A204.1 (cell line): ENCODE results near the gene HPCA.

ENCODE experiments used
- FAIRE-seq: peaks from 2 replicates; lab custom pipeline; 2012; peaks lifted over from hg19 to GRCh38; lab: Jason Lieb, UNC

The HPCA gene

DNA sequence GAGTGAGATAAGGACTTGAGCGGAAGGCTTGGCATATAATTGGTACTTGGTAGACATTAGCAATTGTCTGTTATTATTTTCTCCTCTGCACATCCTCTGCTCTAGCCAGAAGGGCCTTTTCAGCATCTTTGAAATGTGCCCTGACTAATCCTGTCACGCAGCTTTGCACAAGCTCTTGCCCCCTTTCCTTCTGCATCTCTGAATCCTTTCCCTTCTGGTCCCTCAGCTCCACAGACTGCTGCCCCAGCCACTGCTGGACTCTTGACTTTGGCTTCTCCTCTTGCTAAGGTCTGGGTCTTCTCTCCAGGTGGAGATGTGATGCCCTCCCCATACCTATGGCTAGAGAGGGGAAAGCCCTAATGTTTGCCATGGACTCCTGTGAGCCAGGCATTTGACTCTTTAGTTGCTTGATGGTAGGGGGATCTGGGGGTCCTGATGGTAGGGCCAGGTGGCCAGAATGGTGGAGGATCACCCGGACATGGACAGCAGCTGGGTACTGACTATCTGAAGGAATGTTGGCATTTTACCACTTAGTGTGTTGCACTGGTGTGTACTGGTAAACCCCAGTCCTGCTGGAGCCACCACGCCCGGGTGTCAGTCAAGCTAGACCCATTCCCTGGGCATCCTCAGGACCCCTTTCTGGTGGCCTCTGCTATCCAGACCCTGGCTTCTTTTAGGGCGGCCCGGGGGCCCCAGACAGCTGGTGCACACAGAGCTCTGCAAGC is 4.4 kb downstream of the HPCA start:
- no peak for FAIRE-seq

DNA sequence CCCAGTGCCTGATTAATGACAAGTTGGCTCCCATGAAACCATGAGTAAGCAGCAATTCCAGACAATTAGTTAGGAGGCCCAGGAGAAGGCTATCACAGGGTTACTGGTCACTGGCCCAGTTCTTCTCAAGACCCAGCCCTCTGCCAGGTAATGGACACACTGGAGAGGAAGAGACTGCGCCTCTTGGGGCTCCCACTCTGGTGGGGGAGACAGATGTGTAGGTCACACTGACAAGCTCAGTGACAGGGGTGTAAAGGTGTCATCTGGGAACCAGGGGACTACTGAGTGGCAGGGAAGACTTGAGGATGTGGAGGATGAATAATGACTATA is 4.9 kb downstream of the HPCA start:
- FAIRE-seq, result no peak

DNA sequence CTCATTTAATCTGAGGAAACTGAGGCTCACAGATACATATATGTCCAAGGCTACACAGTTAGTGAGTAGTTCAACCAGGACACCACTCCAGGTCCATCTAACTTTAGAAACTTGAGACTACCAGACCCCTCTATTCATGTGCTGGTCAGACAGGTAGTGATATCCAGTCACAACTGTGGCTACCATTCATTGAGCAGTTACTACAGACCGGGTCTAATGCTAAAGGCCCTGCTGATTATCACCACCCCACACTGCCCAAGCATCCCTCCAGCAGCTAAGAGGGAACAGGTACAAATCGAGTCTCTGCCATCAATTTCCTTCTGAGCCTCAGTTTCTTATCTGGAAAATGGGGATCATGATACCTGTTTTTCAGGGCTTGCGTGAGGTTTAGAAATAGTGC is 5.3 kb downstream of the HPCA start:
- no peak for FAIRE-seq

GRCh38 chr1:32892368-32893197 is 6.3 kb downstream of the HPCA start:
- no peak for FAIRE-seq

GRCh38 chr1:32893198-32894018 is 7.1 kb downstream of the HPCA start:
- no peak for FAIRE-seq

DNA sequence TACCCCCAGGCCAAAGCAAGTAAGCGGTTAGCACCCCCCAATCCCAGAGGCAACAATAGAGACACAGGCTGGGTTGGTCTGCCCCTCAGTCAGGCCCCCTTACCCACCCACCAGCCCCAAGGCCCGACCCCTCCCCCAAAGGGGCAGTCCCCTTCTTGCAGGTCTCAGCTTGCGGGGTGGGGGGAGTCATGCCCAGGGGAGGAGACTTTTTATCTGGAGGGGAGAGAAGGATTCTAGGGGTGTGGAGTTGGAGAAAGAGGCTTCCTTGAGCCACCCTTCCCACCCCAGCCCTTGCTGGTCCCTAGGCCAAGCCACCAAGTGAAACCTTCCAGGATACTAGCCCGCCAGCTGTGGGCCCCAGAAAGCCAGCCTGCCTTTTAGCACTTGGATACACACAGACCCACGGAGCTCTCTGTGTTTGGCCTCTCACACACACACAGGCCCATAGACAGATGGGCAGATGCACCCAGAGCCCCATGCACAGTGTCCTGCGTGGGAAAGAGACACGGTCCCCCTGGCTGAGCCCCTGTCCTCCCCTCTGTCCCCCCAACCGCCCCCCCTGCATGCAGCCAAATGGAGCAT is 7.8 kb downstream of the HPCA start:
- FAIRE-seq, result no peak

DNA sequence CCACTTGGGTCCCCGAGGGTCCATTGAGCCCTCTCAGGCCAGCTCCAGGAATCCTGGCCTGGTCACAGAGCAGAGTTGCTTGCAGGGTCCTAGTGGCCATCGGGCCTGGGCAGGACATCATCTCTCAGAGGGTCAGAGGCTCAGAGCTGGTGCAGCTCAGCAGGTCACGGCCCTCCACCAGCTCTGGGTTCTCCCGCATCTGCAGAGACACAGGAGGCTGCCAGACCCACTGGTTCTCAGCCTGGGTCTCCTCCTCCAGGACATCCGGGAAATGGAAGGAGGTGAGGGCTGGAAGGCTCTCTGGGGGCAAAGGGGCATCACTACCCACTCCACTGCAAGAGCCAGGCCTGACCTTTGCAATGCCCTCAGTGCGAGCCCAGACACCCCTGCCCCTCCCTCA is 8.4 kb downstream of the HPCA start:
- no peak for FAIRE-seq

GRCh38 chr1:32895325-32896215 is 9.3 kb downstream of the HPCA start:
- FAIRE-seq, result no peak

DNA sequence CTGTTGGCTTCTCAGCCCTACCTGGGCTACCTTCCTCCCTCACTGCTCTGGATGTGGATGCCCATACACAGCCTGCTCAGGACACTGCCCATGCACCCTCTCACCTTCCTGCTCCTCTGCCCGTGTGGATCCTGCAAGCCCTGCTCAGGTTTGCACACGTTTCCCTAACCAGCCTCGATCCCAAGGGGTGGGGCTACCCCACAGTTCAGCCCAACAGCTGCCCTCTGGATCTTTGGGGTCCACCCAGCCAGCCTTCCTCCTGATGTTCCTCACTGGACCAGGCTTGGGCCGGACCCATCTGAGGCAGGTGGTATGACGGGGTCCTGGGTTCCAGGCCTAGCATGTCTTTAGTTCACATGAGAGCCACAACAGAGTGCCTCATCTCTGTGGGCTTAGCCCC is 10.2 kb downstream of the HPCA start:
- FAIRE-seq, result no peak

GRCh38 chr1:32897082-32898049 is 11.1 kb downstream of the HPCA start:
- no peak for FAIRE-seq

DNA sequence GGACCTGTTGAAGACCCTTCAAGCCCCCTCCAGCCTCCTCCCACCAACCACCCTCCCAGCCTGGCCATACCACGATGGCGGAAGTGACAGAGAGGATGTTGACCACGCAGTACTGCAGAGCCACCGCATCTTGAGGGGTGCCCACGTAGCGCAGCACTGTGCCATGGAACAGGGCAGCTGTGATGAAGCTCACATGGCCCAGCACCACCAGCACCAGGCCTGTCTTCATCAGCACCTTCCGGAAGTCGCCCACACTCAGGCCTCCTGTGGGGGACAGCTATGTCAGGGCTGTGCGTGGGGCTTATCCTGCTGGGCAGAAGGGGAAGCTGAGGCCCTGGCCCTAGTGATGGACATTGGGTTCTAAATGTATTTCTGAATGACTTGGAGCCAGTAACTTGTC is 11.8 kb downstream of the HPCA start:
- no peak for FAIRE-seq

DNA sequence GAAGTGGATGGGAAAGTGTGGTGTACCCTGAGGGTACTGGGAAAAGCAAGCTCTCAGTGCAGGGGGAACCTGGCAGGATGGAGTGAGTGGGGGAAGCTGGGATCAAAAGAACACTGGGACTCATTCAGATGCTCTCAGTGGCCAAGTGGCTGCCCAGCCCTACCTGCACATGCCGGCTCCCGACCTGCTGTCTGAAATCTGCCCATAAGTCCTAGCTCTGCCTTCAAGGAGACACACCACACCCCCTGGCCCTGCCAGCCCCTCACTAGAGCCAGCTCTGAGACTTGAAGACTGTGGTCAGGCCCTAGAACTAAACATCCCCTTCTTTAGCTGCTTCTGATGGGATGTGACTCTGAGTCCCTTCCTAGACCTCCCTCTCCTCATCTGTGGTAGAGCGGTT is 12.7 kb downstream of the HPCA start:
- no peak for FAIRE-seq

- no peak for FAIRE-seq
Measured at GRCh38 chr1:32899586-32900296, 13.4 kb downstream of the HPCA start.

DNA sequence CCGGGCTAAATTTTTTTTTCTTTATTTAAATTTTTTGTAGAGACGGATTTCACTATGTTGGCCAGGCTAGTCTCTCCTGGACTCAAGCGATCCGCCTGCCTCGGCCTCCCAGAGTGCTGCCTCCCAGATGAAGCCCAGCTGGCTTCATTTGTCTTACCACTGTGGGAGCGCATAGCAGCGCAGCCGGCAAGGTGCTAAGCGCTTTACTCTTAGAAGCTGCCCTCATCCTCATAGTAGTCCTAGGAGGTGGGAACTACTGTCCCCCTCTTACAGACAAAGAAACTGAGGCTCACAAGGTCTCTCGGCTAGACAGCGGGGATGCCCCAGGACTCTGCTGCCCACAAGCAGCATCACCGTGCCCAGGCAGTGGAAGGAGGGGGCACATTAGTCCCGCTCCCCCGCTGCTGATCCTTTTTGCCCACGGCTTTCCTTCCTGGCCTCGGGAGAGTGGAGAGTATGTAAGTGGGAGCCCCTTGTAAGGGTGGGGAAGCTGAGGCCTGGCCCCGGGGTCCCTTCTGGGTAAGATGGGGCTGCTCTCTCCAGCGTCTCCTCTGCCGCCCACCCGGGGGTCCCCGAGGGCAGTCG is 14.2 kb downstream of the HPCA start:
- no peak for FAIRE-seq

DNA sequence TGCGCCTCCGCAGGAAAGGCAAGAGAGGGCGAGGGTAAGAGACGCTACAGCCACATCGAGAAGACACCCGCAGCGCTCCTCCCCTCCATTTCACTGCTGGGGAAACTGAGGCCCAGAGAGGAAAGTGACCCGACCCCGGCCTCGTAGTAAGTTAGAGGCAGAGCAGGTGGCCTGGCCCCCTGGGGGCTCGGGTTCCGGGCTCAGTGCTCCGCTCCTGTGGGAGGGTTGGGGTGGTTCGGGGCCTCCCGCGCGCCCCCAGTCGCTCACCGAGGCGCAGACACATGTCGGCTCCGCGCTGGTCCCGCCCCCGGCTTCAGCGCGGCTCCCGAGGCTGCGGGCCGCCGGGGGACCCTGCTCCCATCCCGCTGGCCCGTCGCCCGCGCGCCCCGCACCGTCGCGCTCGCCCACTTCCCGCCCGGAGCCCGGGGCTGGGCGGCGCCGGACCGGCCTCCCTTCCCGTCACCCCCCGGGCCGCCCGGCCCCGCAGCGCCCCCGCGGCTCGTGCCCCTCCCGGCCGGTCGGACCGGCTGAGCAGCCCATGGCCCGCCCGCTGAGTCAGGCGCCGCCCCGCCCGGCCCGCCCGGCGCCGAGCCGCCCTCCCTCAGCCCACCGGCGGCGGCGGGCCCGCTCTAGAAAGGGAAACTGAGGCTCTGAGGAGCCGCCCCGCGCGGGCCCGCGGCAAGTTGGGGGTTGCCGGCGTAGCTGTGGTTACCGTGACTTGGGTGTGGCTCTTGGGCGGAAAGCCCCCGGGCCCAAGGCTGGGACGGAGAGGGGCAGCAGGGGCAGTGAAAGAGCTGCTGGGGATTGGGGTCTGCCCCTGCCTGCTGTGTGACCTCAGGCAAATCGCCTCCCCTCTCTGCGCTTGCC is 14.9 kb downstream of the HPCA start, which contains the start of gene TMEM54:
Gene TMEM54 (minus strand): TSS at position 434 of the 867 bp plus-strand sequence. CDS start 151 bp downstream, at position 283.
- FAIRE-seq, result no peak

DNA sequence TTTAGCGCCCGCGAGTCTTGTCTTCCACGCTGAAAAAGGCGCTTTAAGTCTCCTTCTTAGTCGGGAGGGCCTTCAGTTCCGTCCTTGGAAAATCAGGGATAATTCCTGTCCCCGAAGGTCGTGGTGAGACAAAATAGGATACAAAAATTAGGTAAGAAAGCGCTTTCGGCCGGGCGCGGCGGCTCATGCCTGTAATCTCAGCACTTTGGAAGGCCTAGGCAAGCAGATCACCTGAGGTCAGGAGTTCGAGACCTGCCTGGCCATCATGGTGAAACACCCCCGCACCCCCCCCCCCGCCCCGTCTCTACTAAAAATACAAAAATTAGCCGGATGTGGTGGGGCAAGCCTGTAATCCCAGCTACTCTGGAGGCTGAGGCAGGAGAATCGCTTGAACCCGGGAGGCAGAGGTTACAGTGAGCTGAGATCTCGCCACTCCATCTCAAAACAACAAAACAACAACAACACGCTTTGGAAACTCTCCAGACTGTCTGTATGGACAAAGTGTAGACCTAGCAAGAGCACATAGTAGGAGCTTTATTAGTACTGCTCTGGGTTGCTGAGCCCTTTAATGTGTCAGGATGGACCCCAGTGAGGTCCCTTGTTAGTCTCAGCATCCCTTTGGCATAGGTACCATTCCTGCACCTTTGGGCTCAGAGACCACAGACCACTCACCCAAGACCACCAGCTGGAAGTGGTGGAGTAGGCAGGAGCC is 15.7 kb downstream of the HPCA start:
- no peak for FAIRE-seq

- FAIRE-seq, result no peak
Measured at GRCh38 chr1:32902535-32902920, 16.2 kb downstream of the HPCA start.
